HG03064 (cell line): ENCODE results near the gene ARHGEF33.

Source experiments
- ATAC-seq: cut with Tn5 transposase; IDR thresholded peaks from one replicate; pipeline ENCODE4 v1.9.1; 2021; ENCODE audit warnings: low read depth; ENCODE audit not compliant: unreplicated experiment

Gene ARHGEF33

GRCh38 chr2:39007875-39008504, 118.3 kb downstream of the ARHGEF33 start:
- ATAC-seq: no peak

GRCh38 chr2:39008665-39009064, 119.0 kb downstream of the ARHGEF33 start:
- no peak for ATAC-seq

- no peak for ATAC-seq
These were observed 124.2 kb downstream of the ARHGEF33 start for GRCh38 chr2:39013871-39014270.

GRCh38 chr2:39015424-39015823, 125.7 kb downstream of the ARHGEF33 start:
- no peak for ATAC-seq

- ATAC-seq: no peak
These were observed 127.7 kb downstream of the ARHGEF33 start for GRCh38 chr2:39017334-39017733.

GRCh38 chr2:39018638-39019037, 129.0 kb downstream of the ARHGEF33 start:
- ATAC-seq: no peak

- ATAC-seq: no peak
These were observed 130.7 kb downstream of the ARHGEF33 start for GRCh38 chr2:39020383-39020782.

- no peak for ATAC-seq
These were observed 133.1 kb downstream of the ARHGEF33 start for GRCh38 chr2:39022642-39023235.

GRCh38 chr2:39023649-39024048, 134.0 kb downstream of the ARHGEF33 start:
- no peak for ATAC-seq

GRCh38 chr2:39024833-39025232, 135.2 kb downstream of the ARHGEF33 start:
- ATAC-seq: no peak
